ENCODE results near the gene RSAD2.

Gene RSAD2

DNA sequence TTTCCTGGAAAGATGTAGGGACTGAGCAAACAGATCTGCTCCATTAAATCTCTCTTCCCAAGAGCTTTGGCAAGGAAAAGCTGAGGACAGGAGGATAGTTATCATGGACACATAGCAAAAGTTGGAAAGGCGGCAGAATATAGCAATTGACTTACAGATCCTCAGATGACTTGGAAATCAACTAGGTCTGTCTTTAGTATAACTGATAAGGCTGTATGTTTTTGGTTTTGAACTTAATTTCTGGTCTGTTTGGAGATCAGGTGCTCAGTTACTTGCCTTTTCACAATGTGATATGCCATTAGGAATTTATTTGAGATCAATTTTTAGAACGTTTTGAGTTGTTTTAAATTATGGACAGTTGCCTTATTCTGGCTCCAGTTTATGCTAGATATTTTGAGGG lies 8.0 kb downstream of the RSAD2 start:
- Histone ChIP-seq H3K36me3 (ENCODE audit: low read length) (no peaks in the 10 kb centered on the region), H3K27ac (ENCODE audit: low read depth, low read length) (no peak overlapping the region), H3F3A (ENCODE audit: insufficient read depth) (no peaks in the 10 kb centered on the region), H3K9me2 (replicated peaks; ENCODE audit: insufficient read depth, low read length) (no peaks in the 10 kb centered on the region), H2AFZ (ENCODE audit: low read depth, low read length, severe bottlenecking) (no peak overlapping the region), H3K4me3 (ENCODE audit: insufficient read depth, low read length, poor library complexity, severe bottlenecking) (no peak overlapping the region), H3K9ac (ENCODE audit: low read length) (no peak overlapping the region), H3K9me3 (ENCODE audit: insufficient read depth, low read length) (no peaks in the 10 kb centered on the region), H4K20me1 (ENCODE audit: low read depth, low read length) (no peaks in the 10 kb centered on the region), H3K4me2 (ENCODE audit: low read depth, low read length, poor library complexity, severe bottlenecking) (no peak overlapping the region), H3K27me3 (ENCODE audit: low read length) (no peaks in the 10 kb centered on the region), H3K79me2 (ENCODE audit: insufficient read depth, low read length) (no peaks in the 10 kb centered on the region)
- no peak for TF ChIP-seq EZH2phosphoT487 (conservative IDR thresholded peaks at IDR 0.05; ENCODE audit: low read length)
- TF ChIP-seq, protein P1, sequence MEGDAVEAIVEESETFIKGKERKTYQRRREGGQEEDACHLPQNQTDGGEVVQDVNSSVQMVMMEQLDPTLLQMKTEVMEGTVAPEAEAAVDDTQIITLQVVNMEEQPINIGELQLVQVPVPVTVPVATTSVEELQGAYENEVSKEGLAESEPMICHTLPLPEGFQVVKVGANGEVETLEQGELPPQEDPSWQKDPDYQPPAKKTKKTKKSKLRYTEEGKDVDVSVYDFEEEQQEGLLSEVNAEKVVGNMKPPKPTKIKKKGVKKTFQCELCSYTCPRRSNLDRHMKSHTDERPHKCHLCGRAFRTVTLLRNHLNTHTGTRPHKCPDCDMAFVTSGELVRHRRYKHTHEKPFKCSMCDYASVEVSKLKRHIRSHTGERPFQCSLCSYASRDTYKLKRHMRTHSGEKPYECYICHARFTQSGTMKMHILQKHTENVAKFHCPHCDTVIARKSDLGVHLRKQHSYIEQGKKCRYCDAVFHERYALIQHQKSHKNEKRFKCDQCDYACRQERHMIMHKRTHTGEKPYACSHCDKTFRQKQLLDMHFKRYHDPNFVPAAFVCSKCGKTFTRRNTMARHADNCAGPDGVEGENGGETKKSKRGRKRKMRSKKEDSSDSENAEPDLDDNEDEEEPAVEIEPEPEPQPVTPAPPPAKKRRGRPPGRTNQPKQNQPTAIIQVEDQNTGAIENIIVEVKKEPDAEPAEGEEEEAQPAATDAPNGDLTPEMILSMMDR (IDR thresholded peaks at IDR 0.05; ENCODE audit: insufficient read depth, low read length, poor library complexity, severe bottlenecking), result no peak

GRCh38 chr2:6885968-6886367 lies 8.4 kb downstream of the RSAD2 start:
- no peaks in the 10 kb centered on the region for H3K27me3 ChIP-seq (ENCODE audit: low read length)
- H2AFZ ChIP-seq (ENCODE audit: low read depth, low read length, severe bottlenecking), result no peak overlapping the region
- H3K9me2 ChIP-seq (replicated peaks; ENCODE audit: insufficient read depth, low read length), result no peaks in the 10 kb centered on the region
- H3K9me3 ChIP-seq (ENCODE audit: insufficient read depth, low read length), result no peaks in the 10 kb centered on the region
- no peak overlapping the region for H3K27ac ChIP-seq (ENCODE audit: low read depth, low read length)
- H4K20me1 ChIP-seq (ENCODE audit: low read depth, low read length), result no peaks in the 10 kb centered on the region
- H3K4me2 ChIP-seq (ENCODE audit: low read depth, low read length, poor library complexity, severe bottlenecking), result no peak overlapping the region
- no peak for TF ChIP-seq EZH2phosphoT487 (conservative IDR thresholded peaks at IDR 0.05; ENCODE audit: low read length)
- TF ChIP-seq, protein P1 (IDR thresholded peaks at IDR 0.05; ENCODE audit: insufficient read depth, low read length, poor library complexity, severe bottlenecking), result no peak
- H3K79me2 ChIP-seq (ENCODE audit: insufficient read depth, low read length), result no peaks in the 10 kb centered on the region
- no peak overlapping the region for H3K4me3 ChIP-seq (ENCODE audit: insufficient read depth, low read length, poor library complexity, severe bottlenecking)
- no peaks in the 10 kb centered on the region for H3F3A ChIP-seq (ENCODE audit: insufficient read depth)
- no peak overlapping the region for H3K9ac ChIP-seq (ENCODE audit: low read length)
- H3K36me3 ChIP-seq (ENCODE audit: low read length), result no peaks in the 10 kb centered on the region

DNA sequence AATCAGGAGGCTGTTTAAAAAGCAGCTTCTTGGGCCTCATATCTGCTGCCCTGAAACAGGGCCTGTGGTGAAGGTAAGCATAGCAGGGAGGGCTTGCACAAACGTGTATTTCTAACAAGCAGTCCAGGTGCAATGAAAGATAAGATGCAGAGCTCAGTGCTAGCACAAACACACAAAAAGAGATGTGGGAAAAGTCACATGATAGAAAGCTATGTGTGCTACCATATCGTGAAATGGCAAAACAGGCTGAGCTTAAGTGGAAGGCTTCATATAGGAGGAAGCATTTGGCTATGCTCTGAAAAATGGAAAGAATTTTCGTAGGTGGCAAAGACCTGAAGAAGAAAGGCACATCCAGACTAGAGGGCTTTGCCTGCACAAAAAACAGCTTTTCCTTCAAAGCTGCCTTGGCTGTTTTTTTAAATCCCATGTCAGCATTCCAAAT lies 10.2 kb downstream of the RSAD2 start:
- no peaks in the 10 kb centered on the region for H4K20me1 ChIP-seq (ENCODE audit: low read depth, low read length)
- no peaks in the 10 kb centered on the region for H3K27me3 ChIP-seq (ENCODE audit: low read length)
- no peak overlapping the region for H2AFZ ChIP-seq (ENCODE audit: low read depth, low read length, severe bottlenecking)
- H3K4me2 ChIP-seq (ENCODE audit: low read depth, low read length, poor library complexity, severe bottlenecking), result no peak overlapping the region
- no peak overlapping the region for H3K27ac ChIP-seq (ENCODE audit: low read depth, low read length)
- H3K4me3 ChIP-seq (ENCODE audit: insufficient read depth, low read length, poor library complexity, severe bottlenecking), result no peak overlapping the region
- no peaks in the 10 kb centered on the region for H3F3A ChIP-seq (ENCODE audit: insufficient read depth)
- H3K9ac ChIP-seq (ENCODE audit: low read length), result no peak overlapping the region
- TF ChIP-seq EZH2phosphoT487 (conservative IDR thresholded peaks at IDR 0.05; ENCODE audit: low read length), result no peak
- TF ChIP-seq, protein P1 (IDR thresholded peaks at IDR 0.05; ENCODE audit: insufficient read depth, low read length, poor library complexity, severe bottlenecking), result no peak
- no peaks in the 10 kb centered on the region for H3K79me2 ChIP-seq (ENCODE audit: insufficient read depth, low read length)
- no peaks in the 10 kb centered on the region for H3K9me2 ChIP-seq (replicated peaks; ENCODE audit: insufficient read depth, low read length)
- H3K36me3 ChIP-seq (ENCODE audit: low read length), result no peaks in the 10 kb centered on the region
- H3K9me3 ChIP-seq (ENCODE audit: insufficient read depth, low read length), result no peaks in the 10 kb centered on the region
